ENCODE data around the gene MYZAP.

MYZAP gene

GRCh38 chr15:57578288-57578900 is 13.3 kb upstream of the MYZAP start:
- no peak for TF ChIP-seq CTCF (IDR thresholded peaks at IDR 0.05; ENCODE audit: low read length, missing control alignments)
- peak; percentile 7 for DNase-seq (ENCODE audit: low read depth)
- H3K4me3 ChIP-seq (replicated peaks; ENCODE audit: low read depth, low read length), result no peak overlapping the region

GRCh38 chr15:57580428-57580827 is 11.3 kb upstream of the MYZAP start:
- TF ChIP-seq CTCF (IDR thresholded peaks at IDR 0.05; ENCODE audit: low read length, missing control alignments), result no peak
- no peak for DNase-seq (ENCODE audit: low read depth)
- no peak overlapping the region for H3K4me3 ChIP-seq (replicated peaks; ENCODE audit: low read depth, low read length)

GRCh38 chr15:57580866-57581265 is 10.8 kb upstream of the MYZAP start:
- no peak for TF ChIP-seq CTCF (IDR thresholded peaks at IDR 0.05; ENCODE audit: low read length, missing control alignments)
- no peak overlapping the region for H3K4me3 ChIP-seq (replicated peaks; ENCODE audit: low read depth, low read length)
- no peak for DNase-seq (ENCODE audit: low read depth)

- H3K4me3 ChIP-seq (replicated peaks; ENCODE audit: low read depth, low read length), result no peak overlapping the region
- TF ChIP-seq CTCF (IDR thresholded peaks at IDR 0.05; ENCODE audit: low read length, missing control alignments), result no peak
- no peak for DNase-seq (ENCODE audit: low read depth)
Observed at GRCh38 chr15:57582090-57582489, 9.6 kb upstream of the MYZAP start.

- TF ChIP-seq CTCF (IDR thresholded peaks at IDR 0.05; ENCODE audit: low read length, missing control alignments), result no peak
- no peak overlapping the region for H3K4me3 ChIP-seq (replicated peaks; ENCODE audit: low read depth, low read length)
- DNase-seq (ENCODE audit: low read depth), result no peak
Observed at GRCh38 chr15:57583282-57583681, 8.4 kb upstream of the MYZAP start.

- no peak overlapping the region for H3K4me3 ChIP-seq (replicated peaks; ENCODE audit: low read depth, low read length)
- no peak for DNase-seq (ENCODE audit: low read depth)
- TF ChIP-seq CTCF (IDR thresholded peaks at IDR 0.05; ENCODE audit: low read length, missing control alignments), result no peak
Observed at GRCh38 chr15:57583720-57584119, 8.0 kb upstream of the MYZAP start.

Measured in fibroblast of pulmonary artery (primary cell).